NCI-H524 (cell line): ENCODE measurements around the gene RERE.
A peak's percentile ranks its signal among the peaks of the same experiment; 100 is the strongest.

Source experiments
- DNase-seq, 2 experiments: peaks; one replicate each; lab custom pipeline; 2025; lab: John Stamatoyannopoulos, UW

The RERE gene

DNA sequence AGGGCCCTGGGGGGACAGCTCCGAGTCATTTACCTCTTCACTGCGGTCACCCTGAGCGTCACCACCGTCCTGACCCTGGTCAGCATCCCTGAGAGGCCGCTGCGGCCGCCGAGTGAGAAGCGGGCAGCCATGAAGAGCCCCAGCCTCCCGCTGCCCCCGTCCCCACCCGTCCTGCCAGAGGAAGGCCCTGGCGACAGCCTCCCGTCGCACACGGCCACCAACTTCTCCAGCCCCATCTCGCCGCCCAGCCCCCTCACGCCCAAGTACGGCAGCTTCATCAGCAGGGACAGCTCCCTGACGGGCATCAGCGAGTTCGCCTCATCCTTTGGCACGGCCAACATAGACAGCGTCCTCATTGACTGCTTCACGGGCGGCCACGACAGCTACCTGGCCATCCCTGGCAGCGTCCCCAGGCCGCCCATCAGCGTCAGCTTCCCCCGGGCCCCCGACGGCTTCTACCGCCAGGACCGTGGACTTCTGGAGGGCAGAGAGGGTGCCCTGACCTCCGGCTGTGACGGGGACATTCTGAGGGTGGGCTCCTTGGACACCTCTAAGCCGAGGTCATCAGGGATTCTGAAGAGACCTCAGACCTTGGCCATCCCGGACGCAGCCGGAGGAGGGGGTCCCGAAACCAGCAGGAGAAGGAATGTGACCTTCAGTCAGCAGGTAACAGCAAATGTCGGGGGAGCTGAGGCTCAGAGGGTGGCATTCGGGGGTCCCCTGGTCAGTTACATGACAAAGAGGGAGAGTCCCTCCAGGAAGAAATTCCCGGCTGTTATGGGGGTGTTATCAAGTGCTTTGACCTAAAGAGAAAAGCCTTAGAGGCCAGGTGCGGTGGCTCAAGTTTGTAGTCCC is 486.9 kb downstream of the RERE start:
- no peak for DNase-seq

DNA sequence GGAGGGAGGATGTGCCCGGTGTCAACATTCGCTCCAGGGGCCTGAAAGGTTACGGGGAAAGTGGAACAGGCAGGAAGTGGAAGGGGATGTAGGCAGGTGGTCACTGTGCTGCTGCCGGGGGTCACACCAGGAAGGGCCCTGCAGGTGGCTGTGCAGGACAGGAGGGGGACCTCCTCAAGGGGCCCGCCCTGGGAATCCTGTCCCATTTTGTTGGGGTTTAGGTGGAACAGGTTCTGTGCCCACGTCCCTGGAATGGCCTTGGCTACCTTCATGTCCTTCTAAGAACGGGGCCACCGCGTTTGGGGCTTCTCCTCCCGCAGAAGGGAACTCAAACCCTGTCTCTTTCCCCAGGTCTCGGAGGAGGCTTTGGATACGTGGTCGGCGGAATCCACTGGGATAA is 487.6 kb downstream of the RERE start:
- DNase-seq: no peak

DNA sequence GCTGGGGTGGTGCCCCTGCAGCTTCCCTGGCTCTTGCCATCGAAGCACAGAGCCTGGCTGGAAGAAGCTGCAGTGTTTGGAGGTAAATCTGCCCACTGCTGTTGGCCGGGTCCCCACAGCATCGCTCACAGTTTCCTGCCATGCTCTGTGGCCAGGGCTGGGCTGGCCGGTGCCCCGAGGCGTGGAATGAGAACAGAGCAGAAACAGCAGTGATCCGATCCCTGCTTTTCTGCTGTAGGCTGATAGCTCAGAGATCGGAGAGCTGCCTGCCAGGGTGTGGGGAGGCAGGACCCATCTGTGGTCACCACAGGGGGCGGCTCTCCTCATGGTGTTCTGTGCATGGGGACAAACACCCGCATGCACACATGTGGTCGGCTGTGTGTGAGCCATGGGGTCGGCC is 488.0 kb downstream of the RERE start:
- DNase-seq: no peak

DNA sequence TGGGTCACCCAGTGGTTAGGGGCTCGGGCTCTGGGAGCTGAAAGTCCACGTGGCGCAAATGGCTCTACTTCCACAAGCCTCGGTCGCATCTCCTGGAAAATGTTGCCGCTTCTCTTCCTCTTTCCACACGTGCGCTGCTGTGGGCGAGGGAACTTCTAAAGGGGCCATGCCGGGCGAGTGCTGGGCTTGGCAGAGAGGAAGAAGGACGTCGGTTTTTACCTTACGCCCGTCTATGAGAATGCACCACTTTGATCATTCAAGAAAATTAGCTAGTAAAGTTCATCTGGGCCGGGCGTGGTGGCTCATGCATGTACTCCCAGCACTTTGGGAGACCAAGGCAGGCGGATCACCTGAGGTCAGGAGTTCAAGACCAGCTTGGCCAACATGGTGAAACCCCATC is 489.2 kb downstream of the RERE start:
- DNase-seq: no peak

DNA sequence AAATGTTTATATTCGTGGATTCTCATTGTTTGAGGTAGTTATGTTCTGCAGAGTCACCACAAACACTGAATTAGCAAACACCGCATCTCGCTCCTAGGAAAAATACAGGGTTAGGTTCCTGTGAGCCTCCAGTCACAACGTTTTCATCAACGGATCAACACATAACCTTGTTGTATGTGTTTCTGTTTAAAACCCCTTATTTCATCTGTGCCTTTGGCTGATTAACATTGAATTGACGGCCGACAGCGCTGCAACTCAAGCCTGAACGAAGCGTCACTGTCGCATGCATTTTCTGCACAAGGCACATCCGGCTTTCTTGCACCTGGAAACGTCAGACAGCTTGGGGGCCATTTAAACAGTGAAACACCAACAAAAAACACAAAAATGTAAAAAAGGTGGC is 491.2 kb downstream of the RERE start:
- DNase-seq: no peak

DNA sequence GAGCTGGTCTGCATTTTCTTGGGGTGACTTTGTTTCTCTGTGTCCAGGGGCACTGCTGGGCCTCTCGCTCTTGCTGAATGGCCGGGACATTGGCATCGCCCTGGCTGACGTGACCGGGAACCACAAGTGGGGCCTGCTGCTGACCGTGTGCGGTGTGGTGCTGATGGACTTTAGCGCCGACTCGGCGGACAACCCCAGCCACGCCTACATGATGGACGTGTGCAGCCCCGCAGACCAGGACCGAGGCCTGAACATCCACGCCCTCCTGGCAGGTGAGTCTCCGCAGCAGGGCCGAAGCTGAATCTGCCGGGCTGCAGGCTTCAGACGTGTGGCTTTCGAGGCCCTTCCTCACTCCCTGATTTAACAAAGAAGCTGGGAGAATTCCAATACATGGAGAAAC is 491.7 kb downstream of the RERE start:
- DNase-seq: no peak

DNA sequence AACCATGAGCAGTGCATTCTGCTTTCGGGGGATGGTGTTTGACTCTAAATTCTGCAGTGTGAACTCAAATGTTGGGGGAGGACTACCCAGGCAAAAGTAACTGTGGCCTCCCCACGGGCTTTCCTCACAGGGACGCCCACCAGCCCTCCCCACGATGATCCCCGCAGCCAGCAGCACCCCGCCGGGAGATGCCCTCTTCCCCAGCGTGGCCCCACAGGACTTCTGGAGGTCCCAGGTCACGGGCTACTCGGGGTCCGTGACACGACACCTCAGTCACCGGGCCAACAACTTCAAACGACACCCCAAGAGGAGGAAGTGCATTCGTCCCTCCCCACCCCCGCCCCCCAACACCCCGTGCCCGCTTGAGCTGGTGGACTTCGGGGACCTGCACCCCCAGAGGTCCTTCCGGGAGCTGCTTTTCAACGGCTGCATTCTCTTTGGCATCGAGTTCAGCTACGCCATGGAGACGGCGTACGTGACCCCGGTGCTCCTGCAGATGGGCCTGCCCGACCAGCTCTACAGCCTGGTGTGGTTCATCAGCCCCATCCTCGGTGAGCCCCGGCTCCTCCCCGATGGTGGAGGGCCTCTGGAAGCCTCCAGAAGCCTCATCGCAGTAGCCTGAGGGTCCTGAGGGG is 493.1 kb downstream of the RERE start:
- no peak for DNase-seq

DNA sequence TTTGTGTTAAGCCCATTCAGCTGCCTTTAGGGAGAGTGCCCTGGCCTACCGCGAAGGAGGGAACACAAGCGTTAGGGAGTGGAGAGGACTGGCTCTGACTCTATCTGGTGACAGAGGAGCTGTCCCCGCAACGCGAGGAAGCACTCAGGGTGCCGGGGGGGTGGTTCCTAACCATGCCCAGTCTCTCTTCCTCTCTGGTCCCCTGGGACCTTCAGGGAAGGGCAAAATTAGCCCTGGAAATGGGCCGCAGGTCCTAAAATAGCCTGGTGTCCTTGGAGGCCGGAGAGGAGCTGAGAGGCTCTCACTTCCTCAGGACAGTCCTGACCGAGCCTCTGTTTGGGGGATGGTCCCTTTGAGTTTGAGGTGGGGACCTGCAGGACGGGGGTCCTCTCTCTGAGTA is 493.7 kb downstream of the RERE start:
- no peak for DNase-seq

DNA sequence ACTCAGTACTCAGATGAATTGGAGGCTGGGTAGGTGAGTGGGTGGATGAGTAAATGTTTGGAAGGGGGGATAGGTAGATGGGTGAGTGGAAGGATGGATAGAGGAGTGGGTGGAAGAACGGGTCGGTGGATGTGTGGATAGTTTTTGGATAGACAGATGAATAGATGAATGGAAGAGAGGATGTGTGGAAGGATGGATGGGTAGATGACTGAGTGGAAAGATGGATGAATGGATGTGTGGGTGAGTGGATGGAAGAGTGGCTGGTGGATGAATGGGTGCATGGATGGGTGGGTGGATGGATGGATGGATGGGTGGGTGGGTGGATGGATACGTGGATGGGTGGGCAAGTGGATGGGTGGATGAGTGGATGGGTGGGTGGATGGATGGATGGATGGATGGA is 495.8 kb downstream of the RERE start:
- no peak for DNase-seq

DNA sequence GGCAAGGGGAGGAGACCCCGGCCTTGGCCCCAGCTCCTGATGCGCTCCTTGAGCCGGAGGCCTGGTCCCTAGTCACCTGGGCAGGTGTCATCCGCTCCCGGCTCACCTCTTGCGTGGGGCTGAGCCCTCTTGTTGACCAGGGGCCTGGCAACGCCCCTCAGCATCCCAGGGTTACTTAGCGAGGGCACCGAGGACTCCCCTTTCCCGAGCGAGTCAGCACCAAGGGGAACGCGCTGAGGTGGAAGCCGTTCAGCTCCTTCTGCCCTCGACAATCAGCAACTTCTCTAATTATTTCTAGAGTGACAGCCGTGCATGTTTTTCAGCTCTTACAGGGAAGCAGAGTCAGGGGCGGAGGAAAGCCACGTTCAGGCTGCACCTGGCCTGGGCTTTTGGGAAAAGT is 499.0 kb downstream of the RERE start:
- peak in 1 of 2 experiments; percentile 46 for DNase-seq

DNA sequence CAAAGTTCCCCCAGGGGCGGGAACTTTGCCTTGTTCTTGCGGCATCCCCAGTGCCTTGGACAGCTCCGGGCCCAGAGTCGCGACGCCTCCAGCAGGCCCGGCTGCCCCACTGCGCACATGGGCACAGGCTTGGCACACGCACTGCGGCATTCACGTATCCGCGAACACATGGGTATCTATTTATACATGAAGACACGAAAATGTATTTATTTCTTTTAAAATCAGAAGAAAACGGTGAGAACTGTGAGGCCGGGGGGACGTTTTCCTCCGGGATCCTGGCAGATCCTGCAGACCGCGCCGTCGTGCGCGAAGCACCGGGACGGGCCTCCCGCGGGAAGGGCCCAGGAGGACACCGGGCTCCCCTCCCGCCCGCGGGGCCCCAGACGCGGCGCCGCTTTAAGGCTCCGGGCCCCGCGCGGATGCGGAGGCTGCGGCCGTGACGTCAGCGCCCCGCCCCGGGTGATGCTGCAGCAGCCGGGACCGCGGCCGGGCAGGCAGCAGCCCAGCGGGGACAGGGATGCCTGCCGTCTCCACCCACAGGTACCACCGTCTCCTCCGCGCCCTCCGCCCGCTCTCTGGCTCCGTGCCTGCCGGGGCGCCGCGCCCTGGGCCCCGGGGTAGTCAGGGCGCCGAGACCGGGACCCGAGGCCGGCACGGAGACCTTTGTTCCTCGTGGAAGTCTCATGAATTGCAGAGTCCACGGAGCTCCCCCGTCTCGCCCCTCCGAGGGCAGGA is 499.6 kb downstream of the RERE start, which contains the start of gene SLC45A1:
Gene SLC45A1, plus strand, starts transcription at position 468 of the 735 bp plus-strand sequence. CDS start 6,216 bp downstream, outside the sequence.
- peak; percentile 35 to 61 for DNase-seq

DNA sequence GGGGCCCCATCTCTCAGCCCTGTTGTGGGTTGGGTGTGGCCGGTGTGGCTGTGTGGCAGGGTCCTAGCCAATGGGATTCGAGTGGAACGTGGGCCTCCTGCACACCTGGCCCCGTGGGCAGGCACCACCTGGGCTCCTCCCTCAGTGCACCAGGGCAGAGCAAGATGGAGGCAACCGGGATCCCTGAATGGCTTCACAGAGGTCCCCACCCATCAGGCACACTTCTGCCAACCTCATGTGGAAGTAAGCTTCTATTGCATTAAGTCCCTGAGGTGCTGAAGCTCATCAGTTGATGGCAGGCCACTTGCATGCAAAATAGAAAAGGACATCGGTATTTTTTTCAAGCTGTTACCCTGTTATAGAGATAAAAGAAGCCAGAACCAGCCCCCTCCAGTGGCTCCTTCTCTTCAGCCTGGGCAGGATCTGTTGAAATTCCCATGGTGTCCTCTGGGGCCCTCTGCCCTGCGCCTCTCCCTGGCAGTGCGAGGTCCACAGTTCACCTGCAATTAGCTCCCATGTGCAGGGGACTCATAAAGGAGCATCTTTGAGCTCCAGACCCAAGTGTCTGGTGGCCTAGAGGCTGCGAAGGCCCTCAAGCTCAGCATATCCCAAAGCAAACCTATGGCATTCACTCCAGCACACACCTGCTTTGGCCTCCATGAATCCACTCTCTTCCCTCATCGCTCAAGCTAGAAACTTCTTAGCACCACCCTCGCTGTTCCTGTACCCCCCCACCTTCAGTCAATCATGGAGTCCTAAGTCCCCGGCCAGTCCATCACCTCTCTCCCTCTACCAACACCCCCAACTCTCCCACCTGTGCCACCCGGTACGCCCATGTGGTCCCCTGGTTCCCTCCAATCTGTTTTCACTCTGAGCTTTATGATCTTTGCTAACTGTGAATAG is 501.6 kb downstream of the RERE start:
- DNase-seq: peak in 1 of 2 experiments; percentile 1

DNA sequence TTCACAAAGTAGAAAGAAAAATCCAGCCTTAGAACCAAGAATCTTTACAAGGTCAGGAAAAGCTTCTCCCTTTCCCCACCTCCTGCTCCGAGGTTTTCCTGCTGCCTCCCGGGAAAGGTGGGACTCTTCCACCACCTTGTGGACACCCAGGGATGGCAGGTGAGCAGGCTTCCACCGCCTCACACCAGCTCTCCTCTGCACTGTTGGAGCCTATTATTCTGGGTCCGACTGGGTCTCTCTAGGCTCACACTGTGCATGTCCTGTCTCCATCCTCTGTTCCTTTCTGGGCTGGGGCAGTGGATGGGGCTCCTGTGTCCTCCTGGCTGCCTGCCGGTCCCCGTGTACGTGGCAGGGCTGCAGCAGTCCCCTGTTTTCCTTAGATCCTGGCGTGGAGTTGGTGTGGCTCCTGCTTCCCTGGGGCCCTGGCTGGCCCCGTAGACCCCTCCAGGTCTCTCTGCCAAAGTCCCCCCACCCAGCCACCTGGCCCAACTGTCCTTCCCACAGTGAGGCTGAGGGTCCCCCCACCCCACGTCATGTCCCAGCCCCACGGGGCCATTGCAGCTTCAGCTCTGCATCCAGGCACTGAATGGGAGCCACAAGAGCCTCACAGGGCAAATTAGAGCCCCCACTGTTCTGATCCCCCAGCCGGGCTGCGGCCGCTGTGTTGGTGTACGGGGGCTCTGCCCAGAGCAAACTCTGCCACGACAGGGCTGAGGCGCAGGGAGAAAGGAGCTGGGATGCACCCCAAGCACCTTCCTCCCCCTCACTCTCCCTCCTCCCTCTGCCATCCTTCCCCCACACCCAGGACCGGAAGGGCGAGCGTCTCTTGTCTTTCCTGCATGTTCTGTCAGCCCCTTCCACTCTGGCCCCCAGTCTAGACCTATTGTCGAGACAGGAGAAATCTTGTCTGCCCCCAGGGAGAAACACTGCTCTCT is 502.8 kb downstream of the RERE start:
- DNase-seq: peak; percentile 1 to 64

DNA sequence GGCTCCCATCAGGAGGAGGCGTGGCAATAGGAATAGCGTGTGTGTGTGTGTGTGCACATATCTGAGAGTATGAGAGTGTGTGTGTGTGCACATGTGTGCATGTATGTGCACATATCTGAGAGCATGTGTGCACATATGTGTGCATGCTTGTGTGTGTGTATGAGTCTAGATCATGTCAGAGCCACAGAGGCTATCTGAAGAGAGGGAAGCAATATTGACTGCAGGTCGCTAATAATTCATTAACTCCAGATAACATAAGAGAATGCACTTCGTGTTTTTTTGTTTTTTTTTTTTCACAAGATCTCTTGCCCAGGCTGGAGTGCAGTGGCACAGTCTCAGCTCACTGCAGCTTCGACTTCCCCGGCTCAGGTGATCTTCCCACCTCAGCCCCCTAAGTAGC is 504.2 kb downstream of the RERE start:
- DNase-seq: no peak

DNA sequence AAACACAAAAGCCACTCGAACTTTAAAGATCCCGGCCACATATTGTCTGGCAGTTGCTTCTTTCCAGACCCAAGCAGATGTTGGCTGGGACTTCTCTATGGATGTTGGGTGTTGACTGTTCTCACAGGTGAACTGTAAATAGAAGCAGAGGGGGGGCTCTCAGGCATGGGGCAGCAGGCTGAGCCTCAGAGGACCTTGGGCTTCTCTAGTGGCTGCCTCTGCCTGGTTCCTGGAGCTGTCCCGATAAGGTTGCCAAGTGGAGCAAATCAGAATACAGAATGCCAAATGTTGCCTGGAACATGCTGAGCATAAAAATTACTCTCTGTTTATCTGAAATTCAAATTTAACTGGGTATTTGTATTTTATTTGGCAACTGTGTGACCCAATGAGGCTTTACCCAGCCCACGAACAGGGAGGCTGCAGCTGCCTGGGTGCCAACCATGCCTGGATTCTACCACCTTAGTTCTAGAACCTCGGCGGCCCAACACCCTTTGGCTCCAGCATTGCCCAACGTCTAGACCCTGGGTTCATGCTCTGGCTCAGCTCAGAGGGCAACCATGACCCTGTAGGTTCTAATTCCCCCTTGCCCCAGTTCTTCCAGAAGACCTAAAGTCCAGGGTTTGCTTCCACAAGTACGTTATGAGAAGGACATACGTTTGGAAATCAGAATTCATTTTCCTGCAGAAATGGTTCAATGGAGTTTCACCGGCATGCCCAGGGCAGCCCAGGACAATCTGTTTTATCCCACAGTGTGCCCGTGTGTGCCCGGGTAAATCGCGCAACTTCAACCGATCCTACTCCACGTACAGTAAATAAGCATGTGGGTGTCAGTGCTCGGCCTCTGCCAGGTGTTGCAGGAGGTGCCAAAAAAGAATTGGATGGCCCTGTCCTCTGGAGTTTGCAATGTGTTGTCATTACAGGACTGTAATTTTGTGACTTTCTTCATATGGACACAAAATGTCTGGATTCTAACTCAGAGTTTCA is 504.9 kb downstream of the RERE start:
- DNase-seq: no peak

DNA sequence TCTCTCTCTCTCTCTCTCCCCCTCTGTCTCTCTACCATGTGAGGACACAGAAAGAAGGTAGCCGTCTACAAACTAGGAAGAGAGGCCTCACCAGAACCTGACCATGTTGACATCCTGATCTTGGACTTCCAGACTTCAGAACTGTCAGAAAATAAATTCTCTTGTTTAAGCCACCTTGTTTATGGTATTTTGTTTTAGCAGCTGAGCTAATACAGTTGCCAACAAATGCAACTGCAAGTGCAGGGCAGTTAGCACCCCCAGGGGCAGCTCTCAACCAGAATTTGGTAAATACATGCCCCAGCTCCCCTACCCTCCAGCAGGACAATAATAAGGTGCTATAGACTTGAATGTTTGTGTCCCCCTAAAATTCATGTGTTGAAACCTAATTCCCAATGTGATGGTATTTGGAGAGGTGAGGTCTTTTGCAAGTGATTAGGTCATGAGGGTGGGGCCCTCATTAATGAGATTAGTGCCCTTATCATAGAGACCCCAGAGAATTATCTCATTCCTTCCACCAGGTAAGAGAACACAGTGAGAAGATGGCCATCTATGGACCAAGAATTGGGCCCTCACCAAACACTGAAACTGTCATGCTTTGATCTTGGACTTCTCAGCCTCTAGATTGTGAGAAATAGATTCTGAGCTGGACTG is 506.2 kb downstream of the RERE start:
- no peak for DNase-seq

DNA sequence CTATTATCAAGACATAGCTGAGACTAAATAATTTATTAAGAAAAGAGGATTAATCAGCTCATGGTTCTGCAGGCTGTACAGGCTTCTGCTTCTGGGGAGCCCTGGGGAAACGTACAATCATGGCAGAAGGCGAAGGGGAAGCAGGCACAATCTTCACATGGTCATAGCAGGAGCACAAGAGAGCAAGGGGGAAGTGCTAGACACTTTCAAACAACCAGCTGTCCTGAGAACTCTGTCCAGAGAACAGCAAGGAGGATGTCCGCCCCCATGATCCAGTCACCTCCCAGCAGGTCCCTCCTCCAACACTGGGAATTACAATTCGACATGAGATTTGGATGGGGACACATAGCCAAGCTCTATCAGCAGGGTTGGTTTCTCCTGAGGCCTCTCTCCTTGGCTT is 509.8 kb downstream of the RERE start:
- no peak for DNase-seq

DNA sequence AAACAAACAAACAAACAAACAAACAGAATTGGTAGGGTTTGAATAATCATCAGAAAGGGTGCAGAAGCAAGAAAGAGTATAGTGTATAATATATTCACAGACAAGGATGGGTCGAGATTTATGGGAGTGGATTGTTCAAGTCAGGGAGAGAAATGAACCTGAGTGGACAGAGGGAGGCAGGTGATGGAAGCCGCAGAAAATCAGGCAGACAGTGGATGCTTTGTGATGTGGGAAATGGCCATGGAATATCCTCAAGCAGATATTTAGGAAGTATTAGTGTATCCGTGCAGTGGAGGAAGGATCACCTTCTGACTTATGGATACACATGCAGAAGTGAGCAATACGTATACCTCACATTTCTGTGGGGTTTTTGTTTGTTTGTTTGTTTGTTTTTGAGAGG is 513.6 kb downstream of the RERE start:
- DNase-seq: no peak

DNA sequence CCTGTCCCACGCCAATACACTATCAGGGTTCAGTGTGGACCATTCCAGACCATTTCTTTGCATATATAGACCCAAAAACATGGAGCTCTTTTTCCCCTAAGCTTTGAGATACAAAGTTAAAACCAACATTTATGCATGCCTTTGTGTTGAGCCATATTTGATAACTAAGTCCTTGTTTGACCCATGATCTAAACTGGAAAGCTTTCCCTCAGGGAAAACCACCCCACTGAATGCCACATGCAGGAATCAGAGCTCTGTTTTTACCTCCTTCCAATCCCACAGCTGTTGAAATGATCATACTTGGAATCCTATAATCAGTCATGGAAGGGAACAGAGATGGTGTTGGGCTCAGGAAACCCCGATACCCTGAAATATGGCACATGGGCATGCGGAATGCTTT is 514.3 kb downstream of the RERE start:
- DNase-seq: no peak
